Endothelial cell of umbilical vein (primary cell): Measurements from ENCODE around the gene PPP1R1C. TPM values are rescaled to one million over a fixed set of nuclear protein-coding genes. Genes with fewer than 3 reads are reported as not detected.

Experiments used
- BruUV-seq: library from RNA; stranded (reverse); fragments of 400-500 nt; replicated peaks from 2 replicates; lab custom pipeline; 2021; lab: Mats Ljungman, UMichigan
- CTCF ChIA-PET: fragments of 300-600, 350-600 bp; sonication (Branson Sonifier 250); formaldehyde crosslinking; loops from one replicate; lab custom pipeline; 2021; ENCODE audit warnings: antibody characterized with exemption, inconsistent platforms; lab: Charles Lee
- POLR2A ChIA-PET: fragments of 300-600, 350-600 bp; sonication (Branson Sonifier 250); formaldehyde crosslinking; loops from one replicate; lab custom pipeline; 2021; ENCODE audit warnings: antibody characterized with exemption, inconsistent platforms; lab: Charles Lee
- DNase-seq: peaks from one replicate; pipeline ENCODE4 v3.0.0-alpha.2; 2011; ENCODE audit warnings: low read depth, low spot score
- FAIRE-seq: peaks from 2 replicates; lab custom pipeline; 2011; peaks lifted over from hg19 to GRCh38; lab: Jason Lieb, UNC
- H2AFZ ChIP-seq: 2 replicates; pipeline ENCODE4 v1.6.0; 2012; ENCODE audit warnings: low read depth, low read length, control low read depth, inconsistent platforms
- H3K27ac ChIP-seq: 2 replicates; pipeline ENCODE4 v1.5.1; 2011; ENCODE audit warnings: low read depth, mild to moderate bottlenecking, control low read depth, low read length, moderate library complexity; ENCODE audit not compliant: insufficient read depth
- H3K27me3 ChIP-seq, 2 experiments: 2 replicates each; pipeline versions ENCODE4 v1.6.0 to v1.6.1; 2011; ENCODE audit warnings: low read length in 2 of 2, mixed read lengths in 1 of 2; ENCODE audit not compliant: control insufficient read depth in 2 of 2, insufficient read depth in 2 of 2
- H3K36me3 ChIP-seq, 2 experiments: 2 replicates in 1 of 2; 3 replicates in 1 of 2; pipeline ENCODE4 v1.5.1; 2011; ENCODE audit warnings: low read length in 2 of 2, mild to moderate bottlenecking in 1 of 2, moderate library complexity in 1 of 2; ENCODE audit not compliant: control insufficient read depth in 2 of 2, insufficient read depth in 2 of 2; ENCODE audit errors: extremely low read depth in 1 of 2
- H3K4me1 ChIP-seq: 3 replicates; pipeline ENCODE4 v1.5.1; 2011; ENCODE audit warnings: mild to moderate bottlenecking, low read length; ENCODE audit not compliant: control insufficient read depth, insufficient read depth; ENCODE audit errors: extremely low read depth
- H3K4me2 ChIP-seq: 2 replicates; pipeline ENCODE4 v1.6.1; 2011; ENCODE audit warnings: low read length, control low read depth, mixed read lengths; ENCODE audit not compliant: insufficient read depth
- H3K4me3 ChIP-seq, 3 experiments: fragments of 200-600 bp in 1 of 3; sonication (generic), shearing (Covaris generic) in 1 of 3; replicated peaks in 1 of 3; 2 replicates each; pipeline ENCODE4 v1.5.1; 2011 to 2016; ENCODE audit warnings: control low read depth in 3 of 3, low read length in 3 of 3, mild to moderate bottlenecking in 2 of 3, inconsistent platforms in 1 of 3, low read depth in 1 of 3, moderate library complexity in 1 of 3; ENCODE audit not compliant: insufficient read depth in 1 of 3
- H3K79me2 ChIP-seq: 2 replicates; pipeline ENCODE4 v1.6.0; 2012; ENCODE audit warnings: low read length, inconsistent platforms; ENCODE audit not compliant: control insufficient read depth, insufficient read depth
- H3K9ac ChIP-seq: replicated peaks from 2 replicates; pipeline ENCODE3; 2011; ENCODE audit warnings: low read length, control low read depth; ENCODE audit not compliant: insufficient read depth; ENCODE audit errors: extremely low read depth
- H3K9me1 ChIP-seq: replicated peaks from 3 replicates; pipeline ENCODE4 v1.6.0; 2011; ENCODE audit warnings: mild to moderate bottlenecking, low read length; ENCODE audit not compliant: control insufficient read depth, insufficient read depth; ENCODE audit errors: extremely low read depth
- H3K9me3 ChIP-seq: replicated peaks from 2 replicates; pipeline ENCODE4 v1.5.1; 2012; ENCODE audit warnings: low read length, inconsistent platforms; ENCODE audit not compliant: control insufficient read depth, insufficient read depth
- H4K20me1 ChIP-seq: replicated peaks from 2 replicates; pipeline ENCODE3; 2011; ENCODE audit warnings: mild to moderate bottlenecking, low read length; ENCODE audit not compliant: control insufficient read depth, insufficient read depth; ENCODE audit errors: extremely low read depth
- EZH2 ChIP-seq: IDR thresholded peaks from 2 replicates; pipeline ENCODE4 v1.6.1; 2012; ENCODE audit warnings: borderline replicate concordance, low read depth, mild to moderate bottlenecking, moderate library complexity, low read length, inconsistent platforms; ENCODE audit not compliant: severe bottlenecking
- FOS ChIP-seq: IDR thresholded peaks from 2 replicates; pipeline ENCODE4 v1.6.1; 2011; ENCODE audit warnings: mild to moderate bottlenecking, low read length, moderate library complexity, borderline replicate concordance; ENCODE audit not compliant: insufficient read depth
- JUN ChIP-seq: IDR thresholded peaks from 2 replicates; pipeline ENCODE4 v1.6.1; 2011; ENCODE audit warnings: borderline replicate concordance, low read depth; ENCODE audit not compliant: insufficient read length, insufficient read depth
- MYC ChIP-seq: IDR thresholded peaks from one replicate; pipeline ENCODE4 v1.6.1; 2011; ENCODE audit warnings: mild to moderate bottlenecking, low read depth, low read length
- dilution Hi-C: fragments of 300-500 bp; cut with MboI; formaldehyde crosslinking; loops from one replicate; pipeline ENCODE4 v1.15.0; 2019; ENCODE audit warnings: low sequenced_read_pairs; ENCODE audit not compliant: extremely low pct_ligation_motif_present
- intact Hi-C: fragments of 100-400 bp; cut with micrococcal nuclease; formaldehyde crosslinking; loops from one replicate; pipeline ENCODE4 v1.10.0; 2022
- polyA plus RNA-seq, 4 experiments: library from polyadenylated mRNA; depleted of rRNA in 3 of 4; stranded (reverse) in 3 of 4; unstranded in 1 of 4; fragments of >200 nt; gene quantifications; 2 replicates each; pipeline versions ENCODE4 v1.2.1 to v1.2.3, GENCODE V29; 2011 to 2012; ENCODE audit warnings: missing spikeins in 1 of 4
- total RNA-seq: library from RNA; stranded (reverse); gene quantifications from 2 replicates; pipeline ENCODE4 v1.2.3, GENCODE V29; 2021
- TF ChIP-seq, protein P1 (sequence below): IDR thresholded peaks from 2 replicates; pipeline ENCODE4 v1.6.1; 2011; ENCODE audit not compliant: insufficient read depth, insufficient read length
- TF ChIP-seq, protein P2 (sequence below), 2 donors: IDR thresholded peaks; 1 replicate in 1 of 2; 2 replicates in 1 of 2; pipeline ENCODE4 v1.5.1; 2011; ENCODE audit warnings: low read length in 2 of 2, mild to moderate bottlenecking in 2 of 2, moderate library complexity in 2 of 2, control low read depth in 1 of 2, inconsistent platforms in 1 of 2, low read depth in 1 of 2; ENCODE audit not compliant: insufficient read depth in 1 of 2; ENCODE audit errors: extremely low read depth in 1 of 2

Gene PPP1R1C
- total and polyA plus RNA-seq, 2 donors (not counting 3 experiments of a cell fraction or from before 2014, with no cell fraction given): 0.26 TPM; not detected in 1

- CTCF ChIA-PET: interaction anchor here (1.0 kb wide), 2 partner anchors 15 to 16 kb away, joined by 3 read pairs; no protein-coding TSS in a partner anchor
- TF ChIP-seq, protein P1, sequence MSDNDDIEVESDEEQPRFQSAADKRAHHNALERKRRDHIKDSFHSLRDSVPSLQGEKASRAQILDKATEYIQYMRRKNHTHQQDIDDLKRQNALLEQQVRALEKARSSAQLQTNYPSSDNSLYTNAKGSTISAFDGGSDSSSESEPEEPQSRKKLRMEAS: no peak
- TF ChIP-seq EZH2 (no peak), FOS (no peak)
- no peaks in the 10 kb centered on the region for H3K36me3 ChIP-seq
- no peak overlapping the region for H3K9ac ChIP-seq
- no peaks in the 10 kb centered on the region for H4K20me1 ChIP-seq
- H3K9me1 ChIP-seq: no peaks in the 10 kb centered on the region
- no peak overlapping the region for H3K4me3 ChIP-seq
- intact Hi-C loops: no loop called here
- no peak overlapping the region for H3K27ac ChIP-seq
- POLR2A ChIA-PET: no interaction called here
- H2AFZ ChIP-seq: no peak overlapping the region
- no peaks in the 10 kb centered on the region for H3K9me3 ChIP-seq
- no peaks in the 10 kb centered on the region for H3K4me1 ChIP-seq
- dilution Hi-C loops: no loop called here
- FAIRE-seq: no peak
- no peak for DNase-seq
- no peaks in the 10 kb centered on the region for H3K27me3 ChIP-seq
- H3K4me2 ChIP-seq: no peak overlapping the region
- BruUV-seq: no TSS peak
- no peaks in the 10 kb centered on the region for H3K79me2 ChIP-seq
These were observed 19.4 kb downstream of the PPP1R1C start for GRCh38 chr2:182004945-182005520.

DNA sequence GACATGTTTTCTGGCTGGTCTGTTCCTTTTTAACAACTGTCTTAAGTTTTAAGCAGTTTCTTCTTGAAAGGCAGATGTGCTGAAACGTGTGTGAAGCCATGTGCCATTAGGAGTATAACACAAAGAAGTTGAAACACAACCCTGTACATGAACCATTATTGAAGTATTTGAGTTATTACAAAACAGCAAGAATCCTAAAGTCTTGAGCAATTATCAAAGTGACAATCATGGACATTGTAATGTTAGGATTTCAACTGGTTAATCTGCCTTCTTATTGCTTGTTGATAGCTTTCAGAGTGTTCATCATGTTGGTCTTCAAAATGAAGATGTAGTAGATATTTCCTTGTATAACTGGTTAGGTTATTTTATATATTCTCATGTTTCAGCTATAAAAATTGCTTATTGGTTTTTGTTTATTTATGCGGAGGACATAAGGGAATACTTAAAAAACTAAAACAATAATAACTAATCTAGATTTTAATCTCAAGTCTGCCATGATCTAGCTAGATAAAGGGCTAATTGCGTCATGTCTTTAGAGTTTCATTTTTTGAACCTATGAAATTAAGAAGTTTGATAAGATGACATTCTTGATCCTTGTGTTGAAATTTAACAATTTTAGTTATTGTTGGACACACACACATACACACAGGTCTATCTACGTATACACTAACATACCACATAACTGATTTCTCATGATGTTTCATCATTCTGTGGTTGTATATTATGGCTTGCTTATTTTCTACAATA lies 21.1 kb downstream of the PPP1R1C start:
- H4K20me1 ChIP-seq: no peaks in the 10 kb centered on the region
- FAIRE-seq (no peak), DNase-seq (no peak)
- no TSS peak for BruUV-seq
- TF ChIP-seq, protein P2, sequence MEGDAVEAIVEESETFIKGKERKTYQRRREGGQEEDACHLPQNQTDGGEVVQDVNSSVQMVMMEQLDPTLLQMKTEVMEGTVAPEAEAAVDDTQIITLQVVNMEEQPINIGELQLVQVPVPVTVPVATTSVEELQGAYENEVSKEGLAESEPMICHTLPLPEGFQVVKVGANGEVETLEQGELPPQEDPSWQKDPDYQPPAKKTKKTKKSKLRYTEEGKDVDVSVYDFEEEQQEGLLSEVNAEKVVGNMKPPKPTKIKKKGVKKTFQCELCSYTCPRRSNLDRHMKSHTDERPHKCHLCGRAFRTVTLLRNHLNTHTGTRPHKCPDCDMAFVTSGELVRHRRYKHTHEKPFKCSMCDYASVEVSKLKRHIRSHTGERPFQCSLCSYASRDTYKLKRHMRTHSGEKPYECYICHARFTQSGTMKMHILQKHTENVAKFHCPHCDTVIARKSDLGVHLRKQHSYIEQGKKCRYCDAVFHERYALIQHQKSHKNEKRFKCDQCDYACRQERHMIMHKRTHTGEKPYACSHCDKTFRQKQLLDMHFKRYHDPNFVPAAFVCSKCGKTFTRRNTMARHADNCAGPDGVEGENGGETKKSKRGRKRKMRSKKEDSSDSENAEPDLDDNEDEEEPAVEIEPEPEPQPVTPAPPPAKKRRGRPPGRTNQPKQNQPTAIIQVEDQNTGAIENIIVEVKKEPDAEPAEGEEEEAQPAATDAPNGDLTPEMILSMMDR (IDR thresholded peaks at IDR 0.05; ENCODE audit: extremely low read depth in 1 of 2, insufficient read depth in 1 of 2, low read depth in 1 of 2, low read length in 2 of 2): no peak
- TF ChIP-seq, protein P1: no peak
- TF ChIP-seq FOS: no peak
- no peak for TF ChIP-seq MYC
- TF ChIP-seq EZH2: no peak
- TF ChIP-seq JUN: no peak
- dilution Hi-C loops (no loop called here), intact Hi-C loops (no loop called here)
- no peaks in the 10 kb centered on the region for H3K27me3 ChIP-seq
- H3K9me3 ChIP-seq: no peaks in the 10 kb centered on the region
- H3K27ac ChIP-seq: no peak overlapping the region
- no peak overlapping the region for H2AFZ ChIP-seq
- no peak overlapping the region for H3K4me3 ChIP-seq
- no peaks in the 10 kb centered on the region for H3K79me2 ChIP-seq
- no peak overlapping the region for H3K4me2 ChIP-seq
- H3K4me1 ChIP-seq: no peaks in the 10 kb centered on the region
- CTCF ChIA-PET: no interaction called here
- no peaks in the 10 kb centered on the region for H3K9me1 ChIP-seq
- H3K36me3 ChIP-seq: no peaks in the 10 kb centered on the region
- no peak overlapping the region for H3K9ac ChIP-seq
- POLR2A ChIA-PET: no interaction called here
